DOHH2 (cell line): ENCODE results near the gene ATP13A2.

Experiments
- H3F3A ChIP-seq: fragments of 200-600 bp; sonication (generic), shearing (Covaris generic); 2 replicates; pipeline ENCODE4 v1.6.0; 2016; ENCODE audit warnings: antibody characterized with exemption, mild to moderate bottlenecking; ENCODE audit not compliant: control insufficient read depth, insufficient read depth
- H3K27ac ChIP-seq: fragments of 200-600 bp; sonication (generic); 2 replicates; pipeline ENCODE4 v1.5.1; 2014; ENCODE audit warnings: low read depth, mild to moderate bottlenecking, low read length, moderate library complexity
- H3K27me3 ChIP-seq: fragments of 200-600 bp; sonication (generic); 2 replicates; pipeline ENCODE4 v1.6.1; 2014; ENCODE audit warnings: mild to moderate bottlenecking, low read length, mixed read lengths; ENCODE audit not compliant: control insufficient read depth
- H3K36me3 ChIP-seq: fragments of 200-600 bp; sonication (generic); 2 replicates; pipeline ENCODE4 v1.6.1; 2014; ENCODE audit warnings: mild to moderate bottlenecking, low read length, moderate library complexity, mixed read lengths; ENCODE audit not compliant: control insufficient read depth
- H3K4me1 ChIP-seq: fragments of 200-600 bp; sonication (generic); 2 replicates; pipeline ENCODE4 v1.6.1; 2014; ENCODE audit warnings: mild to moderate bottlenecking, low read length, mixed read lengths; ENCODE audit not compliant: control insufficient read depth
- H3K4me2 ChIP-seq: fragments of 200-600 bp; sonication (generic); 2 replicates; pipeline ENCODE4 v1.6.0; 2014; ENCODE audit warnings: mild to moderate bottlenecking, low read length, moderate library complexity
- H3K4me3 ChIP-seq: fragments of 200-600 bp; sonication (generic); 2 replicates; pipeline ENCODE4 v1.5.1; 2014; ENCODE audit warnings: mild to moderate bottlenecking, low read length, mixed read lengths
- H3K79me2 ChIP-seq: fragments of 200-600 bp; sonication (generic); 2 replicates; pipeline ENCODE4 v1.6.1; 2014; ENCODE audit warnings: mild to moderate bottlenecking, low read length, mixed read lengths; ENCODE audit not compliant: control insufficient read depth
- H3K9me2 ChIP-seq: fragments of 200-600 bp; sonication (generic); replicated peaks from 2 replicates; pipeline ENCODE4 v1.6.1; 2014; ENCODE audit warnings: mild to moderate bottlenecking, low read length, mixed read lengths; ENCODE audit not compliant: control insufficient read depth
- H3K9me3 ChIP-seq: fragments of 200-600 bp; sonication (generic); 2 replicates; pipeline ENCODE4 v1.6.1; 2014; ENCODE audit warnings: antibody characterized with exemption, low read length, mixed read lengths; ENCODE audit not compliant: control insufficient read depth, insufficient read depth
- H4K20me1 ChIP-seq: fragments of 200-600 bp; sonication (generic); 2 replicates; pipeline ENCODE4 v1.6.0; 2014; ENCODE audit warnings: low read depth, mild to moderate bottlenecking, antibody characterized with exemption, low read length, moderate library complexity; ENCODE audit not compliant: control insufficient read depth, insufficient read depth
- EZH2phosphoT487 ChIP-seq: fragments of 200-600 bp; sonication (generic); IDR thresholded peaks from 2 replicates; pipeline ENCODE4 v1.6.1; 2017; ENCODE audit warnings: borderline replicate concordance, mild to moderate bottlenecking, antibody characterized with exemption, low read length, moderate library complexity, mixed read lengths
- TF ChIP-seq, protein P1 (sequence below): fragments of 200-600 bp; sonication (generic); IDR thresholded peaks from one replicate; pipeline ENCODE4 v1.5.1; 2014; ENCODE audit warnings: antibody characterized with exemption, mild to moderate bottlenecking, low read depth, low read length; ENCODE audit not compliant: poor library complexity, severe bottlenecking

Gene ATP13A2

DNA sequence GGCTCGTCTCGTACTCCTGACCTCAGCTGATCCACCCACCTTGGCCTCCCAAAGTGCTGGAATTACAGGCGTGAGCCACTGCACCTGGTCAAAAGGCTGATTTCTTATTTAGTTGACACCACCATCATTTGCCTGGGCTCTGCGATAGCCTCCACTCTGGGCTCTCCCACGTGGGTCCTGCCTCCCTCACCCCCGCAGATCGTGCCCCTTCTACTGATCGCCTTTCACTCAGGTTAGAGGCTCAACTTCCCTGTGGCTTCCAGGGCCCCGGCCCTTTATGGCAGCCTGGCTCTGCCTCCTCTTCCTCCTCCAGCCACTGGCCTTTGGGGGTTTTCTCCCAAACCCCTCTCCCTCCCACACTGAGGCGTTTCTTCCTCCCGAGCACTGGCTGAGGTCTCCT lies 28.8 kb downstream of the ATP13A2 start:
- Histone ChIP-seq H3F3A (no peaks in the 10 kb centered on the region), H3K4me2 (no peak overlapping the region), H3K9me2 (no peaks in the 10 kb centered on the region), H3K27me3 (peaks cover 24% of the 10 kb centered on the region), H3K4me3 (no peak overlapping the region), H4K20me1 (no peaks in the 10 kb centered on the region), H3K36me3 (no peaks in the 10 kb centered on the region), H3K27ac (no peak overlapping the region), H3K79me2 (no peaks in the 10 kb centered on the region), H3K9me3 (no peaks in the 10 kb centered on the region), H3K4me1 (no peaks in the 10 kb centered on the region)
- no peak for TF ChIP-seq EZH2phosphoT487
- TF ChIP-seq, protein P1, sequence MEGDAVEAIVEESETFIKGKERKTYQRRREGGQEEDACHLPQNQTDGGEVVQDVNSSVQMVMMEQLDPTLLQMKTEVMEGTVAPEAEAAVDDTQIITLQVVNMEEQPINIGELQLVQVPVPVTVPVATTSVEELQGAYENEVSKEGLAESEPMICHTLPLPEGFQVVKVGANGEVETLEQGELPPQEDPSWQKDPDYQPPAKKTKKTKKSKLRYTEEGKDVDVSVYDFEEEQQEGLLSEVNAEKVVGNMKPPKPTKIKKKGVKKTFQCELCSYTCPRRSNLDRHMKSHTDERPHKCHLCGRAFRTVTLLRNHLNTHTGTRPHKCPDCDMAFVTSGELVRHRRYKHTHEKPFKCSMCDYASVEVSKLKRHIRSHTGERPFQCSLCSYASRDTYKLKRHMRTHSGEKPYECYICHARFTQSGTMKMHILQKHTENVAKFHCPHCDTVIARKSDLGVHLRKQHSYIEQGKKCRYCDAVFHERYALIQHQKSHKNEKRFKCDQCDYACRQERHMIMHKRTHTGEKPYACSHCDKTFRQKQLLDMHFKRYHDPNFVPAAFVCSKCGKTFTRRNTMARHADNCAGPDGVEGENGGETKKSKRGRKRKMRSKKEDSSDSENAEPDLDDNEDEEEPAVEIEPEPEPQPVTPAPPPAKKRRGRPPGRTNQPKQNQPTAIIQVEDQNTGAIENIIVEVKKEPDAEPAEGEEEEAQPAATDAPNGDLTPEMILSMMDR, result no peak

DNA sequence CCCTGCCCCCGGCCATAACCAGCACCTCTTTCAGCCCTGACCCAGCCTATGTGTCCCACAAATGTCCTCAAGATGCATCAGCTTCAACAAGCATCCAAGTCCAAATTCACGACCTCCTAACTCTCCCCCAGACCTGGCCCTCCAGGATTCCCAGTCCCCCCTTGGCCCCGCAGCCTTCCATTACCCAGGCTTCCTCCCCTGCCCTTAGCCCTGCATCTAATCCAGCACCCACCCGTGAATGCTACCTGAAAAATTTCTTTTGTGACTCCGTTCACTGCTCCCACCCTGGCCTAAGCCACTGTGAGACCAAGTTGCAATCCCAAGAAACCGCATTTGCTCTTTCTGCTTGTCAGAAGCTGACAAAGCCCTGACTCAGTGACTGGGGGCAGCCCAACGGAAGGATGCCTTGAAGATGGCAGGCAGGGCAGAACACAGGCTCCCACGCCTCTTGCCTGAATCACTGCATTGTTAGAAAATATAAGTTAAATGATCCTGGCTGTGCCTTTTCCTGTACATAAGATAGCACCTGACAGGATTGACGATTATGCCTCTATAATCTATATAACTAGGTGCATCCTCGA lies 30.4 kb downstream of the ATP13A2 start:
- Histone ChIP-seq H3K4me2 (no peak overlapping the region), H3K79me2 (no peaks in the 10 kb centered on the region), H3K27me3 (peaks cover 24% of the 10 kb centered on the region), H3K9me2 (no peaks in the 10 kb centered on the region), H3F3A (no peaks in the 10 kb centered on the region), H3K4me3 (no peak overlapping the region), H3K9me3 (no peaks in the 10 kb centered on the region), H3K36me3 (no peaks in the 10 kb centered on the region), H3K4me1 (no peaks in the 10 kb centered on the region), H3K27ac (no peak overlapping the region), H4K20me1 (no peaks in the 10 kb centered on the region)
- TF ChIP-seq, protein P1, result no peak

DNA sequence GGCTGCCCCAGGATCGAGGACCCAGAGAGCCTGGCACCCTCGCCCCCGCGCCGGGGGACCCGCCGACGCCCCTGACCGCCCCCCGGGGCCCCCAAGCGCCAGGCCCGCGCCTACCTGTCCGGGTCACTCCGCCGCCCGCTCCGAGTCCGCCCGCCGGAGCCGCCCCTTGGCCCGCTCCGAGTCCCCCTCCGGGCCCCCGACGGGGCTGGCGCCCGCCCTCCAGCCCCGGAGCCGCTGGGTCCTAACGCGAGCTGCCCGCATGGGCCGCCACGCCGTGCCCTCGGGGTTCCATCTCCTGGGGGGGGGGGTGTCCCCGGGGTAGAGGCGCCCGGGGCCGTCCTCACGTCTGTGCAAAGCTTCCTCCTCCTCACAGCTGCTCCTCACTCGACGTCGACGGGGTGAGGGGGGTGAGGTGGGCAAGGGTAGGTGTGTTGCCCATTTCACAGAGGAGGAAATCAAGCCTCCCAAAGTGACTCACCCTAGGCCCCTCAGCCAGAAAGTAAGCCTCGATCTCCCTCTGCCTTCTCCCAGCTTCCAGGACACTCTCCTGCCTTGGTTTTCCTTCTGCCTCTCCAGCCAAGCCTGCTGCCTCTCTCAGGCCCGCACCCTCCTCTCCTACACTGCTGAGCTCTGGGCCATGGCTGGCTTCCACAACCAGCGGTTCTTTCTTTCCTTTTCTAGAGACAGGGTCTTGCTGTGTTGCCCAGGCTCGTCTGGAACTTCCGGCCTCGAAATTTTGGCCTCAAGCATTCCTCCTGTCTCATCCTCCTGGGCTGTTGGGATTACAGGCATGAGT lies 31.1 kb downstream of the ATP13A2 start, which contains the start of gene MFAP2:
TSS of gene MFAP2 (minus strand) at position 148 of the 796 bp plus-strand sequence. CDS start 2,347 bp downstream, outside the sequence.
- Histone ChIP-seq H3K4me2 (no peak within 1 kb of the TSS), H3K4me1 (no peaks in the 10 kb centered on the region), H3K9me3 (no peaks in the 10 kb centered on the region), H4K20me1 (no peaks in the 10 kb centered on the region), H3K9me2 (no peaks in the 10 kb centered on the region), H3F3A (no peaks in the 10 kb centered on the region), H3K27me3 (peaks cover 24% of the 10 kb centered on the region), H3K27ac (no peak within 1 kb of the TSS), H3K79me2 (no peaks in the 10 kb centered on the region), H3K4me3 (no peak within 1 kb of the TSS), H3K36me3 (no peaks in the 10 kb centered on the region)
- TF ChIP-seq, protein P1, result no peak
